Stimulated activated CD4-positive, alpha-beta T cell treated with anti-CD3 and anti-CD28 coated beads, Interleukin-1b, Interleukin-23, amount 100 ng/mL, for 24 hours (primary cell): ENCODE measurements around the gene ZNF462.

Experiments
- DNase-seq, 4 experiments: peaks; one replicate each; pipeline ENCODE4 v3.0.0-alpha.2; 2020; ENCODE audit warnings: low read depth in 4 of 4, low spot score in 1 of 4

The ZNF462 gene

DNA sequence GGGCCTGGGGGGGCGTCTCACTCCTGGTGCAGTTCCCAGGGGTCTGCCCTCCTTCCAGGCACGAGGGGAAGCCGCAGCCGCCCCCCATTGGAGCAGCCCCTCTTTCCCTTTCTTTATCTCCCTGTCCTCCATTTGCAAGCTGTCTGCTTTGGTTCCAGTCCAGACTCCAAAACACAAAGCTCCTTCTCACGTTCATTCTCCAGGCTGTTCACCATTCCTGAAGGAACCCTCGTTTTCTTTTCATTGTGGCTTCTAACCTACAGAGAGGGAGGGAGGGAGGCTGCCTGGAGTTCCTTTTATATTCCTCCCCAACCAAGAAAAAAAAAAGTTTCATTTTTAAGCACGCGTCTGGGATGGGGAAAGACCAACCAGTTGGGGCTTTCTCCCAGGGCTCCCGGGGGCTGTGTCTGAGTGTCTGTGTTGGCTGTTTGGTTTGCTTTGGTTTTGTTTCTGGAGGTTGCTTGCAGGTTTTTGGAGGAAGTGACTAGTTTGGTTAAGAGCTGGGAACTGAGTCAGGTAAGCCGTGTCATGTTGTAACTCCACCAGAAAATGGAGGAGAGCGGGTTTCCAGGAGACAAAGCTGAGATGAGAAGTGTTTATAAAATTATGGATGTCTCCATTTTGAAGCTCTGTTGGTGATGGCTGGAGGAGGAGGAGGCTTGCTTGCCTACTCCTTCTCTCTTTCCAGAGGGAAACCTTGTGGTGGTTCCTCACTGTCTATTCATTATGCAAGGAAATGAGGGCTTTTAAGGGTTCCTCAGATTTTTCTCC, 1.6 kb downstream of the ZNF462 start:
- DNase-seq: no peak

DNA sequence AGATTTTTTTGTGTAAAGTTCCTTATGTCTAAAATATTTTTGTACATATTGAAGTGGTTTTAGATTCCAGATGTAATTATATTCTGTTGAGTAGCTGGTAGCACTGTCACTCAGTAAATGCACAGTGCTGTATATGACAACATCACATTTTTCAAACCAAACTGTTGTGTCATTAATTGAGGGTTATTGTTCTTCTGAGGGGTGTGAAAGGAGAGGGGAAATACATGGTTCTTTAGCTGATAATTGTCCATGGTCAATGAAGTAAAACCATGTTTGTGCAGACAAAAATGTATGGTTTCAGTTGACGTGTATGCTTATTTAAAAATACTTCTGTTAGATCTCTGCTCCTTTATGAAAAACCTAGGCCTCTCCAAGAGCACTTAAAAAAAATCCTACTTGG, 3.3 kb downstream of the ZNF462 start:
- DNase-seq: no peak

DNA sequence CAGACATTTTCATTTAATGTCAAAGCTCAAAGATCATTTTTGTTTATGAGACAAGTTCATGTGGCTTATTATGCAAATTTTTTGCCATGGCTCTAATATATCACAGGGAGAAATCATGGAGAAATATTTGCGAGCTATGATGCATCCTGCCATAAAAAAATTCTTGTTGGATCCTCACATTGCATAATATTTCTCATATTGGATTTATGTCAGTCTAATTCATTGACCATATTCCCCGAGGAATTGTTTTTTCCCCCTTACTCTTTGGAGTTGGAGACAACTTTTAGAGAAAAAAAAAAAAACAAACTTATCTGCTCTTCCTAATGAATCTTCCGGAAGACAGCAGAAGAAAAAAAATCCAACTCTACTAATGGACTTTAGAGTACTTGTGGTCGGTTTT, 4.3 kb downstream of the ZNF462 start:
- no peak for DNase-seq

DNA sequence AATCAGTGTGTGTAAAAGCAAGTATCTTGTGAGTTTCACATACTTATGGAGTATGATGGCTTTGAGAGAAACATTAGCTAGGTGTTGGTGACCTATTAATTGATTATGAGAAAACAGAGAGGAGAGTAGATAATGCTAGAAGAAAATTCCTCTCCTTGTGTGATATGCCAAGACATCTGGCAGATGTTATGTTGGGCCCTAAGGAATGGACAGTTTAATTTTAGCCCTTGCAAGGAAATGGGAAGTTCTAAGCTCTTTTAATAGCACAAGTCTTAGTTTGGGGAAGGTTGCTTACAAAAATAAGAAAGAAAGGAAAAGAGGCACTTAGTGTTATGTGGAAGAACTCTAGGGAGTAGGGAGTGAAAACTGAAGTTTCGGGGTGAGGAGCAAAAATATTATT, 5.1 kb downstream of the ZNF462 start:
- DNase-seq: no peak

DNA sequence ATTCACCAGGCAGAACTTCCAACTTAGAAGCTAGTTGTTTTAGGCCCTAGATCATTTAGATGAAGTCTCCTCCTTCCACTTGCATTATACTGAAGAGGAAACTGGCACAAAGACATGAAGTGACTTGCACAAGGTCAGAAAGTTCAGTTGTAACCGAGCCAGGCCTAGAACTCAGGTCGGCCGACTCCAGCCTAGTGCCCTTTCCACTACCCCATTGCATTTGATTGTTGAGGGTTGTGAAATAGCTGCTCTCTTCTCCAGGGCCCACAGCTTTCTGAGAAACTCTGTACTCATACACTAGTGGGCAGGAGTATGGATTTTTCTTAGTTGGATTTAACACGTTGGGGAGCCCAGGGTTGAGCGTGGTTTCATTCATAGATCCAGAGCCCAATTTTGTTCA, 5.6 kb downstream of the ZNF462 start:
- DNase-seq: no peak

DNA sequence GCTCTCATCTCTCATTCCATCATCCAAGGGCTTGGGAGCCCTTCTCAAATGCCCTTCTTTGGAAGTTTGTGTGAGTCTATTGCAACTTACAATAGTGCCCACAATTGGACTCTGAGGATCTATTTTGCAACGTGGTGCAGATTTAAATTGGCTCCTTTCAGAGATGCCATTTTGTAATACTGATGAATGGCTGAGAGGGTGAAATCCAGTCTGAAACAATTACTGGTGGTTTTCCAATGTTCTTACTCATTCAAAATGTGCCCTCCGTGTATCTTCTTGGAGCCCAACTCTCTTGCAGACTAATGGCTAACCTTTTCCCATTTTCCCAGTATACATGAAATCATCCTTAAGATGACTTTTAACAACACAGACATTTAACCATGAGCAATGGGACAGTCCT, 6.1 kb downstream of the ZNF462 start:
- DNase-seq: no peak

DNA sequence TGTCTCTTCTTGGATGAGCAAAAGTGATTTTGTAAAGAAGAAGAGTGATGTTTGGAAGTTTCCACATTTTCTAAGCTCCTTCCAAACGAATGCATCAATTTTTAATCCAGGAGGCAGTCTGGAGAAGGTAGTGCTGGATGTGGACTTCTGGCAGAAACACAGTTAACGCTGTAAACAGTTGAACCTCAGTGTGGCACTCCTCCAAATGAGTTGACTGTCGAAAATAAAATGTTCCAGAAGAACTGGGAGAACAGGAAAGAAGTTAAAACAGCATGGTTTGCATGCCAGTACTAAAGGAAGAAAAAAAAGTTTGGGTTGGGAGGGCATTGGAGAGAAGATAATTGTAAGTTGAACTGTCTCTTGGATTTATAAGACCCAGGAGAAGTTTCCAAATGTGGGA, 6.5 kb downstream of the ZNF462 start:
- no peak for DNase-seq

DNA sequence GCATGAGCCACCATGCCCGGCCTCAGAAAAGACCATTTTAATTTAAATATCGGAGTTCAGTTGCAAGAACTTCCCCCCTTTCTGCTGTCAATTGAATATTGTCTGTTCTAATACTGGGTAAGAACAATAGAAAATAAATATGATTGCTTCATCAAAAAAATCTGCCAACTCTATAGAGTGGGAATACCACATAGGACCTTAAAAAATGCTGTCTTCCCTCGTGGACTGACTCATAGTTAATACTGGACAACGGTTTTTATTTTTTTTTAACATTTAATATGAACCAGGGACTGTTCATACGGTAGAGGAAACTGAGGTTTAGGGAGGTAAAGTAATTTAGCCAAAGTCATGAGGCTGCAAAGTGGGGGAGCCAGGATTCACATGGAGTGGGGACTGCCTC, 9.7 kb downstream of the ZNF462 start:
- DNase-seq: no peak

DNA sequence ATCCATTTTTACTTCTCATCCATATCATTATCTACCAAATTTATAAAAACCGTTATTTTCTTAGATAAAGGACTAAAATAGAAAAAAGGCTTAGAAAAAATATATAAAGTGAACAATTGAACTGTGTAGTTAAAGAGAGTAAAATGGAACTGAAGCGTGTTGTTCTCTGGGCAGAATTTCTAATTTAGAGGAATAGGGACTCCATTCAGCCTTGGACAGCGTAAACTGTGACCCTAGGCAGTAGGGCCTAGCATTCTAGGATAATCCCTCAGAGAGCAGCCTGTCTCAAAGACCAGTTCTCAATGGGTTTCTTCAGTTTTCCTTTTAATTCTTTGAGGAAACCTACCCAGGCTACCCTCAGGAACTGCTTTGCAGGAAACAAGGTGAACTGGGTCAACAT, 11.1 kb downstream of the ZNF462 start:
- no peak for DNase-seq

DNA sequence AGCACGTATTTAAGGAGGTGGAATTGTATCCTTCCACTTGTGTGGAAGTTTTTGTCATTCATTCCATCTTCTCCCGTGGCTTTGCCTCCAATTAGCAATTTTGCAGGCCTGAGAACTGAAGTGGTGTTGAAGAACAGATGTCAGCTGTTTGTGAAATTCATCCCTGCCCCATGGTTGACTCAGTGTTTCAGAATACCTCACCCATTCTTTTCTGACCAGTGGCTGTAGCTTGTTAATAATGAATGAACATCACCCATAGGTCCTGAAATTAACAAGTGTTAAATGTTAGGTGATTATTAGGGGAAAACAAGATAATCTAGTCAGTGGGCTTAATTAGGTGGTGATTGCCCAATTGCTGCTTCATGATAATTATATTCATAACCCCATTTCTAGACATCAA, 11.7 kb downstream of the ZNF462 start:
- DNase-seq: no peak

DNA sequence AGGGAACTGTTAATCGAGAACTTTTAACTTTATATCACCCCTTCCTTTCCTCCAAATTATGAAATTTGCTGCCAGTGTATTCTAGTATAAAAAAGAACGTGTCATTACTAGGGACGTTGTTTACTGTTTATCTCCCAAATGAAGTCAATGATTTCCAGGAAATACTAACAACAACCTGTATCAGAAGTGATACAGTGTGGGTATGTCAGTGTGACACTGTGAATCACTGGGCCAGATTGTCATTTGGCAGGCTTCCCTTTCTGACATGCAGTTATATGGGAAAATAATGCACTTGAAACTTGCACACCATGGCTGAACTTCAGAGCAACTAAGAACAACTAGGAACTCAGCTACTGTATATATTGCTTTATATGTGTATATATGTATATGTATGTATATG, 12.6 kb downstream of the ZNF462 start:
- no peak for DNase-seq

DNA sequence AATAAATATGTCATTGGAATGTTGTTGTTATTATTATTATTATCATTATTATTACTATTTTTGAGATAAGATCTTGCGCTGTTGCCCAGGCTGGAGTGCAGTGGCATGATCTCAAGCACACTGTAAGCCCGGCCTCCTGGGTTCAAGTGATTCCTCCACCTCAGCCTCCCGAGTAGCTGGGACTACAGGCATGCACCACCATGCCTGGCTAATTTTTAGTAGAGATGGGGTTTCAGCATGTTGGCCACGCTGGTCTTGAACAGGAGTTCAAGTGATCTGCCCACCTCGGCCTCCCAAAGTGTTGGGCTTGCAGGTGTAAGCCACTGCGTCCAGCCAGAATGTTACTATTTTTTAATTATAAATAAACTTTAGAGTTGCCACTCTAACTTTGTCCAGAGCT, 14.4 kb downstream of the ZNF462 start:
- no peak for DNase-seq

DNA sequence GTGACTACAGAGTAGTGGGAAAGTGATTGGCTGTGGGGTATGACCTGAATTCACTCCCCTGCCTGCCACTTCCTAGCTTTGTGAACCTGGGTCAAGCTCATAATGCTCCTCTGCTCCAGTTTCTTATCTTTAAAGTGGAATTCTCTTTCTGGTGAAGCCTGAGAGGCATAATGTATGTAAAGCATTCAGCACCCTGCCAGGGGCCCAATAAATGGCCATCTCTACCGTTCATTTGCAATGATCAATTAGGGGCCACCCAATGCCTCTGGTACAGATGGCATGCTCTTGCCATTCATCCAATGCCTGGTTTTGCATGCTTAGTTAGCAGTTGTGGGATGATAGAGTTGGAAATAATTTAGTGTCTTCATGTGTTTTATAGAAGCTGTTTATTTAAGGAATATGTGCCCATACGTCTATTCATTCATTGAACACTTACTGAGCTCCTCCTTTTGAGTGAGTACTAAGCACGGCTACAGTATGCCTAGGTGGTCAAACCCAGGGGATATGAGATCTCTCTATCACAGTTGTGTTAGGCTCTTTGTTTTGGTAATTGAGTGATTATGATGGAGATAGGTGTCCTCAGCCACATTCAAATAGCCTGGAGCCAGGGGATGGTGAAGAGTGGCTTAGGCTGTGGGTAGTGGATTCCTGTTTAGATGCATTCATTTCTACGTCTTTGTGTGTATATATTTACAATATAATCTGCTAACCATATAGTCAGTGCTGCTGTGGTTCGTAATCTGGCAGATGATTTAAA, 15.3 kb downstream of the ZNF462 start:
- no peak for DNase-seq

DNA sequence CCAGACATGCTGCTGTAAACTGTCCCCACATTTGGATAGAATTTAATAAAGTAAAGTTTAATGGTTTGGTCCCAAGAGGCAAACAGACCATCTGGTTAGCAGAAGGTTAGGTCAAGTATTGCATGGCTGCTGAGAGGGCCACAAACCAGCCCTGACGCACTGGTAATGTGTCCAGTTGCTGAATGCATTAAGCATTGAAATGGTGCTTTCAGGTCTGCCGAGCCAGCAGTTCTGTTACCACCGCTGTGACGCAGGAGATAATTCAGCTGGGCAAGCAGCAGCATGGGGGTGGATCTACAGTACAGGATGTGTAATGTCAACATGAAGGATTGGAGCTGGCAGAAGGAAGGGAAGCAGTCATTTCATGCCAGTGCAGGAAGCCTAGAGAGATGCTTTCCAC, 16.0 kb downstream of the ZNF462 start:
- no peak for DNase-seq

DNA sequence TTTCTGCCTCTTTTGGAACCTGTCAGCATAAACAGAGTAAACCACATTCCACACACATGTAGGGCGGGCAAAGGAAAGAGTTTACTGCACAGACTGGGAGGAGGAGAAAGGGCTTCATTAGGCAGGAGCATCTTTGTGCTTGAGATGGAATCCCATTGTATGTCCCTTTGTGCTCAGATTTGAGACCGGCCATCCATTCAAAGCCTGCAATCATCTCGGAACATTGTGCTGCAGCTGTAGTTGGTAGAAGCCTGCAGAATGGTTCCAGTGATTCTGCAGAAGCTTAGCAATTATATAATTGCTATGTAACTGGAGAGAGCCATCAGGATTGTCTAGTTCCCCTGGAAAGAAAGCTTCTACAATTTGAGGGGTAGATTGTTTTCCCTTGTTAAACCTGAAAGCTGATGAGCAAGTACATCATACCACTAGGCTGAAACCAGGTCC, 16.5 kb downstream of the ZNF462 start:
- DNase-seq: no peak

DNA sequence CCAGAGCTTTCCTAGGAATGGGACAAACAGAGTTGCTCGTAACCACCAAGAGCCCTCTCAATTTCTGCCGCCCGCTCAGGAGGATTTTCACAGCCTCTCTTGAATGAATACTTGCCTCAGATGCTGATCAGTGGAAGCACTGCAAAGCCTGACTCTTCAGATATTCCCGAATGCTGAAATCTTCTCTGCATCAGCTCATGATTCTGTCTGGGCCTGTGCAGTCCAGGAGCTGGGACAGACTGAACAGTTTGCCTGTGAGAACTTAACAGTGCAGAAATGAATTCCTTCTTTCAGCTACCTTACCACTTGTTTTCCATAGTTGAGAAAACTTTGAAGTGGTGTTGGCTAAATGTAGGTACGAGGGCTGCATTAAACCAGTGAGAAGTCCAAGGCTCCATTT, 17.1 kb downstream of the ZNF462 start:
- DNase-seq: no peak

DNA sequence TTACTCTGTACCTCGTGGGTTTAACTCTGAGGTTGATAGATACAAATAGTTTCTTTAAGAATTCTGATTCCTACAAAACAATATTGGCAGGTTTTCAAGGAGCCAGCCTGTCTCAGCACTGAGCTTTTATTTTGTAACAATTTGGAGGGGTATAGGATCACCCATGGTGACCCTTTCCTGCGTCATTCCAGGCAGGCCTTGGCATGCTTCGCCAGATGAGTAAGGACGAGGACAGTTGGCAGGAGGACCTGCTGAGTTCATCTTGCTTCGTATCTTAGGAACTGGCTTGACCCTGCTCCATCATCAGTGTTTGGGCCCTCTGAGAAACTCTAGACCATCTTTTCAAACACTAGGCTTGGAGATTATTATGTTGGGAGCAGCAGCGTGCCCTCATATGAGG, 17.9 kb downstream of the ZNF462 start:
- DNase-seq: no peak

DNA sequence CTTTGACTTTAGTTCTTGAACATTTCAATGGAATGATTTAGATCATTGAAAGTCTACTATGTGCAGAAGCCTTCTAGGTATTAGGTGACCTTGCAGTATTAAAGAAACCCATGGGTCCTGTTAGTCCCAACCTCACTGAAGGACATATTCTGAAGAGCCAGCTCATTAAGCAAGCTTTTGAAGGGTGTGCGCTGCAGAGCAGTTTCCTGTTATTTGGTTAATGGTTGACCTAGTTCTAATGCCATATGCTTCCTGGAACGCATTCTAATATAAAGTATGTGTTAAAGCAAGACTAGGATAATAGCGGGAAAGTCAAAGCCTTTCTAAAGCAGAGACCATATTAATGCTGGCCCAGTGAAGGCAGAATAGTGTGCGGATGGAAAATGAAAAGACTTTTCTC, 20.1 kb downstream of the ZNF462 start:
- no peak for DNase-seq

DNA sequence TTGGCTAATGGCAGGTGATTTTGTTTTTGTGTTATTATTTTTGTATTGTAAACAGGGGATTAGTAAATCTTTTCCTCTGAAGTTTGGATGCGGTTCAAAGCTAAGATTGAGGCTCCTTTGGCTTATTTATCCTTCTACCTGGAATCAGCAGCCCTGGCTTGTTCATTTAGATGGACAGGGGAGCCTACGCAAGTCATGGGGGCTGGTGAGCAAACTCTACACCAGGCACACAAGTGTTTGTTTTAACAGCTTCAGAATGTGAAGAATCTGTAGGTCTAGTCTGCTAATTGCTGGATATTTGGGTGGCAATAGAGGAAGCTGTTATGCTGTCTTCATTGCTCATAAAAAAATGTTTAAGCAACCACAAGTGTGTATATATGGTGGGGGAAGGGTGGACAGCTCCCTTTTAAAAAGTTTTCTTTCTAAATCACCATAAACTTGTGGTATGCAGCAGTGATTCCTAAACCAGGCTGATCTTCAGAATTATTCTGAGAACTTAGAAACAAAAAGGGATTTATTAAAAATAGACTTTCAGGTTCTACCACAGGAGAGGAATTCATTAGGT, 20.7 kb downstream of the ZNF462 start:
- no peak for DNase-seq

DNA sequence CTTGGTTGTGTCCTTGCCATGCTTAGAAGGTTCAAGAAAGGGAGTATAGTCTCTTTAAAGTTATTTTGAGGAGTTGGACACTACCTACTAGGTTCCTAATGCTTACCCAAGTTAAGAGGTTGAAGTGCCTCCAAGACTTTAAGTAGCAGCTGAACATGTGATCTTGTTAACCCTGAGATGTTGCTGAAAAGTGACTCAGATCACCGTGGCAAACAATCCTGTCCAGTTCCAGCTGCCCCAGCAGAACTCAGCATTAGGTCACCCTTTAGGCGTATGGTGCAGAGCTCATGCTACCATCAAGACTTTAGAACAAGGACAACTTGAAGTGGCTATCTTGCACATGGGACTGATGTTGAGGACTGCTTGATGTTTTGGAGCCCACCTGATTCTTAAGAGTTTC, 22.5 kb downstream of the ZNF462 start:
- no peak for DNase-seq

DNA sequence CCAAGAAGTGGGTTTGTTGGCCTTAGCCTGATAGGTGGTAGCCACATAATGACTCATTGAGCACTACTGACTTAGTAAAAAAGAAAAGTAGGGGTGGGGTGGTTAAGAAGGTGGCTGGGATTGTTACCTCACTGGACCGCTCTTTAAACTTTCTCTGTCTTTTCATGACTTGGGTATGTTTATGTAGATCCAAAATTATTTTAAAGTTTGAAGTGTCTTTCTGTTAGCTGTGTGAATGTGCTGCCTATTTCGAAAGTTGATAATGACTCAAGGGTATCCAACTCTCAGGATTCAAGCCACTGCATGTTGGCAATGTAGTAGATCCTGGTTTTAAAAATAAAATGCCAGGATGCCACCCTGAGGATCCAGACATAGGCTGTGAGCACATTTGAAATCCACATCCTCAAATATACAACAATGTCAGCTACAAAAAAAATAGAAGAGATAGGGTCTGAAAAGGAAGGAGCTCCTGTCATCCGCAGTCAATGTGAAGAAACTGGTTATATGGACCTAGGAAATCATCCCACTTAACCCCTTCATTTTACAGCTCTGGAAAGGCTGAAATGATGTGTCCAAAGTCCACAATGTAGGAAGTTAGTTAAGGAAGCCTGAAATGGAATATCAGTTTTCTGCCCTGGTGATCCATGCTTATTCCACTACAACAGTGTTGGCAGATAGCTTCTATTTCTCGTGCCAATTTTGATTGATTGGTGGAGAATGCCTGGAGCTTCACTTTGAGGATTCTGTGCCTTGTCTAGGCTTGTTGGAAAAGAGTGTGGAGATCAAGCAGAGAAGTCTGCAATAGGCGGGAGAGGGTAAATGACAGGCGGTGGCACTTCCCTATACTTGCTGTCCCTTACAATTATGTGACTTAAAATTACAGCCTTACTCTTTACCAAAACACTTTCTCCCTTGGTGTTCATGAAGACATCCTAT, 23.4 kb downstream of the ZNF462 start:
- no peak for DNase-seq
